ENCODE measurements around the gene RPL13.

DNA sequence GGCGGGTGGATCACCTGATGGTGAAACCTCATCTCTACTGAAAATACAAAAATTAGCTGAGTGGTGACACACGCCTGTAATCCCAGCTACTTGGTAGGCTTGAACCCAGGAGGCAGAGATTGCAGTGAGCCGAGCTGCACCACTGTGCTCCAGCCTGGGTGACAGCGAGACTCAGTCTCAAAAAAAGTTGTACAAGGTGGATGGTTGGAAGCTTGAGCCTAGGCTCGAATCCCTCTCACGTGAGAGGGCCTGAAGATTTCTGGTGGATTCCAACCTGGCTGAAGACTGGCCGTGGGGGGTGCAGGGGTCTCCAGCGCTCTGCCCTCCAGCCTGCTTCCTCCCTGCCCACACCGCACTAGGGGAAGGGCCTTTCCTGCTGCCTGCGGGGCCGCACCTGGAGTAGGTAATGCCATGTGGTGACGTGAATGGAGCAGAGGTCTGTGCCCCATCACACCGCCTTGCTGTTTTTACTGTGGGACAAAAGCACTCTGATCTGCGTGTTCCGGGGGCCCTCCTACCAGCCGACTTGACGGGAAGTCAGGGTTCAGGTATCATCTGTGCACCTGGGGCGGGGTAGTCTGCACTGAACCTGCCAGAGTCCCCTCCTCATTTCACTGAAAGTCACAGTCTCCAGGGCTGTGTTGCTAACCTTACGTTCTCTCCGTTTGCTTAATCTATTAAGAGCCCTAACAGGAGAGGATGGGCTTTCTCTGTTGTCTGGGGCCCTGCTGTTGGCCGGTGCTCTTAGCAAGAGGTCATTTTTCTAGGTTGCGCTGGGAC lies 4.2 kb downstream of the RPL13 start:
- TF ChIP-seq POLR2A (IDR thresholded peaks at IDR 0.05), result no peak
- TF ChIP-seq, protein P1, sequence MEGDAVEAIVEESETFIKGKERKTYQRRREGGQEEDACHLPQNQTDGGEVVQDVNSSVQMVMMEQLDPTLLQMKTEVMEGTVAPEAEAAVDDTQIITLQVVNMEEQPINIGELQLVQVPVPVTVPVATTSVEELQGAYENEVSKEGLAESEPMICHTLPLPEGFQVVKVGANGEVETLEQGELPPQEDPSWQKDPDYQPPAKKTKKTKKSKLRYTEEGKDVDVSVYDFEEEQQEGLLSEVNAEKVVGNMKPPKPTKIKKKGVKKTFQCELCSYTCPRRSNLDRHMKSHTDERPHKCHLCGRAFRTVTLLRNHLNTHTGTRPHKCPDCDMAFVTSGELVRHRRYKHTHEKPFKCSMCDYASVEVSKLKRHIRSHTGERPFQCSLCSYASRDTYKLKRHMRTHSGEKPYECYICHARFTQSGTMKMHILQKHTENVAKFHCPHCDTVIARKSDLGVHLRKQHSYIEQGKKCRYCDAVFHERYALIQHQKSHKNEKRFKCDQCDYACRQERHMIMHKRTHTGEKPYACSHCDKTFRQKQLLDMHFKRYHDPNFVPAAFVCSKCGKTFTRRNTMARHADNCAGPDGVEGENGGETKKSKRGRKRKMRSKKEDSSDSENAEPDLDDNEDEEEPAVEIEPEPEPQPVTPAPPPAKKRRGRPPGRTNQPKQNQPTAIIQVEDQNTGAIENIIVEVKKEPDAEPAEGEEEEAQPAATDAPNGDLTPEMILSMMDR (IDR thresholded peaks at IDR 0.05), result no peak

Data from uterus (tissue), 2 donors.